Right lobe of liver (tissue), 6 donors: Measurements from ENCODE around the gene LYPD6B. TPM values are rescaled to one million over a fixed set of nuclear protein-coding genes. Genes with fewer than 3 reads are reported as not detected.

ENCODE experiments used
- ATAC-seq, 4 donors: fragments of 200-7000 bp; cut with Tn5 transposase; one replicate each; pipeline ENCODE4 v1.9.1; 2020; ENCODE audit warnings: mild to moderate bottlenecking in 4 of 4, moderate library complexity in 4 of 4
- DNase-seq, 3 donors: peaks; one replicate each; pipeline ENCODE4 v3.0.0-alpha.2; 2020
- H3K27ac ChIP-seq, 3 donors: fragments of 200-600 bp; one replicate each; pipeline ENCODE4 v1.8.0; 2022
- H3K27me3 ChIP-seq, 2 donors: fragments of 200-600 bp; one replicate each; pipeline ENCODE4 v1.8.0; 2022
- H3K36me3 ChIP-seq, 4 donors: fragments of 200-600 bp; sonication (generic) in 1 of 4; one replicate each; pipeline versions ENCODE4 v1.5.1 to v1.8.0; 2017 to 2022; ENCODE audit warnings: control low read depth in 1 of 4
- H3K4me1 ChIP-seq, 4 donors: fragments of 200-600 bp; sonication (generic) in 1 of 4; one replicate each; pipeline versions ENCODE4 v1.5.1 to v1.8.0; 2017 to 2022; ENCODE audit warnings: control low read depth in 1 of 4
- H3K4me3 ChIP-seq, 3 donors: fragments of 200-600 bp; one replicate each; pipeline ENCODE4 v1.8.0; 2022
- H3K9me3 ChIP-seq, 4 donors: fragments of 200-600 bp; sonication (generic) in 1 of 4; one replicate each; pipeline versions ENCODE4 v1.5.1 to v1.8.0; 2017 to 2022; ENCODE audit warnings: control low read depth in 1 of 4
- POLR2A ChIP-seq: fragments of 450-650 bp; IDR thresholded peaks from one replicate; pipeline ENCODE4 v1.6.1; 2017; ENCODE audit warnings: antibody characterized with exemption, mild to moderate bottlenecking
- WGBS: methylation state at CpG from one replicate; pipeline ENCODE4 v1.1.6; 2018; ENCODE audit warnings: low coverage, low lambda C conversion rate; ENCODE audit not compliant: insufficient coverage; ENCODE audit errors: missing lambda C conversion rate; 5-methylcytosine and 5-hydroxymethylcytosine counted together
- intact Hi-C, 2 donors: fragments of 100-400 bp; cut with DNase I; formaldehyde crosslinking; loops; one replicate each; pipeline versions ENCODE4 v1.11.2 to v1.14.1; 2022
- total RNA-seq, 6 experiments: library from RNA; depleted of rRNA in 2 of 6; stranded (reverse); fragments of >200 nt in 2 of 6; fragmentation: NEBNext Ultra II Directional in 3 of 6; extraction: Animal tissue kit (Norgen Biotek cat#: 25700) in 3 of 6; gene quantifications; one replicate each; pipeline versions ENCODE4 v1.1.0 to v1.2.4, GENCODE V29; 2016 to 2023
- TF ChIP-seq, protein P1 (sequence below), 4 donors: fragments of 200-600 bp in 3 of 4; fragments of 450-650 bp in 1 of 4; IDR thresholded peaks; one replicate each; pipeline versions ENCODE4 v1.5.1 to v1.8.0; 2016 to 2022; ENCODE audit warnings: antibody characterized with exemption in 4 of 4, mild to moderate bottlenecking in 2 of 4
- donor health status: DM: no; HTN: yes; CAD: no.
- donor health status: DM: no; HTN: no; CAD: no.
- donor health status: DM: no; HTN: no; CAD: no.
- donor health status: DM: no; HTN: yes; CAD: no.
- donor health status: DM: no; HTN: yes; CAD: no.

Gene LYPD6B
- total RNA-seq, 6 experiments from 2014 or later: 0.30 to 0.31 TPM; not detected in 4

DNA sequence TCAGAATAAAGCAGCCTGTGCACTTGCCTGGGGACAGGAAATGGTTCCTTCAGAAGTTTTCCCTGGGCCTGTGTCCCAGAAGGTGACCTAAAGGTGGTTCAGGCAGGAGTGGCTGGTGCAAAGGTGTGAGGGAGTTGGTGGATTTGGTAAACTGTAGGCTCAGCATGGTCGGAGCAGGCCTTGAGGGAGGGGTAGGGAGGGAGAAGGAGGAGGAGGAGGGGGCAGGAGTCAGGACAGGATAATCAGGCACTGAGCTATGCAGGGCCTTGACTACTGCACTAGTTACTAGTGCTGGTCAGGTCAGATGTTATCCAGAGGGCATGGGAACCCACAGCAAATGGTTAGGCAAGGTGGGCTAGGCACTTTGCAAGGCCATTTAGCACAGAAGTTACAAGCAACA lies 21.3 kb downstream of the LYPD6B start:
- ATAC-seq: no peak

DNA sequence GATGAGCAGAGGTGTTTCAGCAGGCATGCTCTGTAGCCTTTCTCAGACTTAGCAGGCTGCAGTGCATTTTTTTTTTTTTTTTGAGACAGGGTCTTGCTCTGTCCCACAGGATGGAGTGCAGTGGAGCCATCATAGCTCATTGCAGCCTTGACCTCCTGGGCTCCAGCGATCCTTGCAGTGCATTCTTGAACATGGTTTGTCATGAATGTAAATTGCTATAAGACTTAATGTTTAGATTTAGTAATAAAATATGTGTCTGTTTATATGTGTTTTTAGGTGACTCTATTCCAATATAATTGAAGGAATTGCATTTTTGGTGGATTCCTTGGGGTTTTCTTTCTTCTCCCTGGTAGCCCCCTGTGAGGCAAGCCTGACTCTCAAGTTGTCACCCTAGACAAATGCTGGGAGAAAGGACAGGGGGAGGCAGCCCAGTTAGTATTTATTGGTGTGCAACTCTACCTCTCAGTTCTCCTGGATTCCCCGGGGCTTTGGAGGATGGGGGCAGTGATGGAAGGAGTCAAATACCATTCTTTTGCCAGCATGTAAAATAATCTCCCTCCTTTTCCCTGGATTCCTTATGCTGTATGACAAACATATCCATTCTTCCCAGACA lies 22.7 kb downstream of the LYPD6B start:
- Histone ChIP-seq H3K4me1 (no peaks in the 10 kb centered on the region), H3K9me3 (no peaks in the 10 kb centered on the region), H3K27ac (no peak overlapping the region), H3K36me3 (no peaks in the 10 kb centered on the region), H3K4me3 (no peak overlapping the region), H3K27me3 (no peaks in the 10 kb centered on the region)
- ATAC-seq: no peak
- intact Hi-C loops: no loop called here
- no peak for DNase-seq
- no peak for TF ChIP-seq POLR2A
- TF ChIP-seq, protein P1, sequence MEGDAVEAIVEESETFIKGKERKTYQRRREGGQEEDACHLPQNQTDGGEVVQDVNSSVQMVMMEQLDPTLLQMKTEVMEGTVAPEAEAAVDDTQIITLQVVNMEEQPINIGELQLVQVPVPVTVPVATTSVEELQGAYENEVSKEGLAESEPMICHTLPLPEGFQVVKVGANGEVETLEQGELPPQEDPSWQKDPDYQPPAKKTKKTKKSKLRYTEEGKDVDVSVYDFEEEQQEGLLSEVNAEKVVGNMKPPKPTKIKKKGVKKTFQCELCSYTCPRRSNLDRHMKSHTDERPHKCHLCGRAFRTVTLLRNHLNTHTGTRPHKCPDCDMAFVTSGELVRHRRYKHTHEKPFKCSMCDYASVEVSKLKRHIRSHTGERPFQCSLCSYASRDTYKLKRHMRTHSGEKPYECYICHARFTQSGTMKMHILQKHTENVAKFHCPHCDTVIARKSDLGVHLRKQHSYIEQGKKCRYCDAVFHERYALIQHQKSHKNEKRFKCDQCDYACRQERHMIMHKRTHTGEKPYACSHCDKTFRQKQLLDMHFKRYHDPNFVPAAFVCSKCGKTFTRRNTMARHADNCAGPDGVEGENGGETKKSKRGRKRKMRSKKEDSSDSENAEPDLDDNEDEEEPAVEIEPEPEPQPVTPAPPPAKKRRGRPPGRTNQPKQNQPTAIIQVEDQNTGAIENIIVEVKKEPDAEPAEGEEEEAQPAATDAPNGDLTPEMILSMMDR (IDR thresholded peaks at IDR 0.05): no peak
- 73% methylated on average over 2 of the region's 2 CpGs for WGBS

More for the DNA sequence above, 21.3 kb downstream of the LYPD6B start:
- H3K9me3 ChIP-seq: no peaks in the 10 kb centered on the region
- intact Hi-C loops: no loop called here
- H3K36me3 ChIP-seq: no peaks in the 10 kb centered on the region
- no peaks in the 10 kb centered on the region for H3K27me3 ChIP-seq
- no peak overlapping the region for H3K4me3 ChIP-seq
- H3K4me1 ChIP-seq: no peaks in the 10 kb centered on the region
- TF ChIP-seq, protein P1 (IDR thresholded peaks at IDR 0.05): no peak
- no peak for TF ChIP-seq POLR2A
- WGBS: 100% methylated on average over 1 of the region's 1 CpG
- no peak overlapping the region for H3K27ac ChIP-seq
- DNase-seq: no peak

DNA sequence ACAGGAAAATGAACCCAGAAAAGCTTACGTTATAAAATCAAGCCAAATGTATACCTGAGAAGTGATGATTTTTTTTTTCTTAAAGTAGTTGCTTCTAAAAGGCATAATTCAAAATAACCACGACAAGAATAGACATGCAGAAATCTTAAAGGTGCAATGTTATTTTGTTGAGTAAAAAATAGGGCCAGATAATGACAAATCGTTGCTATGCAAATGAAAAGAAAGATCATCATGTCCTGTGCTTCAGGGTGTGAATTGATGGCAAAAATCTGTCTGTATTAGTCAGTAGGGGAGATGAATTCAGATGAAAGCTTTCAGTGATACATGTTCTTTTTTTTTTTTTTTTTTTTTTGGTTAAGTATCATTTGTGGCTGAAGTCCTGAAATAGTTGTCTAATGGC lies 24.0 kb downstream of the LYPD6B start:
- Histone ChIP-seq H3K9me3 (no peaks in the 10 kb centered on the region), H3K4me3 (no peak overlapping the region), H3K4me1 (no peaks in the 10 kb centered on the region), H3K36me3 (no peaks in the 10 kb centered on the region), H3K27me3 (no peaks in the 10 kb centered on the region), H3K27ac (no peak overlapping the region)
- 49% methylated on average over 3 of the region's 3 CpGs for WGBS
- no peak for ATAC-seq
- no peak for DNase-seq
- intact Hi-C loops: no loop called here
- TF ChIP-seq, protein P1 (IDR thresholded peaks at IDR 0.05): no peak
- TF ChIP-seq POLR2A: no peak

DNA sequence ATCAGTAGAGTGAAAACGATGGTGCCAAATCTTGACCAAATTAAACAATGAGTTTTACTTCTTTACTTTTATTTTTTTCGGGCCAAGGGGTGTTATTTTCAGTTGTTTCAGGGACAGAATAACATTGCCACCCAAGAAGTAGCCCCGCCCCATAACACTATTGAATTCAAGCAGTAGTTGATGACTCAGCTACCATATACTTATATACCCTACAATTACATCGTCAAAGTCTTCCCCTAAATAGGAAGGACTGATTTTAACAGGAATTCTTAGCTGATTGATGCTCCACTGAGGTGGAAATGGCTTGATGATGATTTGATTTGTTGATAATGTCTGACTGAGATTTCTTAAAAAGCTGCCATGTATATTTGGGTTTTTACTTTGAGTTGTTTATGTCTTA lies 24.7 kb downstream of the LYPD6B start:
- H3K9me3 ChIP-seq: no peaks in the 10 kb centered on the region
- no peaks in the 10 kb centered on the region for H3K4me1 ChIP-seq
- ATAC-seq (no peak), DNase-seq (no peak)
- no peak overlapping the region for H3K27ac ChIP-seq
- H3K36me3 ChIP-seq: no peaks in the 10 kb centered on the region
- intact Hi-C loops: no loop called here
- TF ChIP-seq, protein P1 (IDR thresholded peaks at IDR 0.05): no peak
- no peak for TF ChIP-seq POLR2A
- H3K27me3 ChIP-seq: no peaks in the 10 kb centered on the region
- 57% methylated on average over 4 of the region's 4 CpGs for WGBS
- H3K4me3 ChIP-seq: no peak overlapping the region
